Fibroblast of lung (primary cell): ENCODE data around the gene TNFSF15. TPM values are rescaled to one million over a fixed set of nuclear protein-coding genes. Genes with fewer than 3 reads are reported as not detected.

Experiments used
- DNase-seq, 2 donors: peaks; one replicate each; pipeline versions ENCODE4 v3.0.0 to v3.0.0-alpha.2; 2010; ENCODE audit warnings: low read depth in 2 of 2
- H2AFZ ChIP-seq: 2 replicates; pipeline ENCODE4 v1.5.1; 2012; ENCODE audit warnings: low read length, control low read depth, inconsistent platforms
- H3K27ac ChIP-seq: 2 replicates; pipeline ENCODE4 v1.5.1; 2011; ENCODE audit warnings: low read length, control low read depth; ENCODE audit not compliant: insufficient read depth
- H3K27me3 ChIP-seq: 2 replicates; pipeline ENCODE4 v1.5.1; 2011; ENCODE audit warnings: mild to moderate bottlenecking, low read length; ENCODE audit not compliant: control insufficient read depth, insufficient read depth
- H3K36me3 ChIP-seq: 2 replicates; pipeline ENCODE4 v1.5.1; 2011; ENCODE audit warnings: low read length; ENCODE audit not compliant: control insufficient read depth, insufficient read depth
- H3K4me1 ChIP-seq: 2 replicates; pipeline ENCODE4 v1.5.1; 2011; ENCODE audit warnings: low read length; ENCODE audit not compliant: control insufficient read depth, insufficient read depth; ENCODE audit errors: extremely low read depth
- H3K4me2 ChIP-seq: 2 replicates; pipeline ENCODE4 v1.5.1; 2011; ENCODE audit warnings: low read length, control low read depth; ENCODE audit not compliant: insufficient read depth; ENCODE audit errors: extremely low read depth
- H3K4me3 ChIP-seq, 4 experiments: fragments of 200-600 bp in 1 of 4; sonication (generic) in 1 of 4; replicated peaks in 1 of 4; 2 replicates each; pipeline ENCODE4 v1.5.1; 2011 to 2016; ENCODE audit warnings: low read length in 4 of 4, low read depth in 3 of 4, mild to moderate bottlenecking in 3 of 4, control low read depth in 2 of 4, inconsistent platforms in 1 of 4, mixed read lengths in 1 of 4; ENCODE audit not compliant: insufficient read depth in 1 of 4; ENCODE audit errors: control extremely low read depth in 1 of 4
- H3K79me2 ChIP-seq: 2 replicates; pipeline ENCODE4 v1.5.1; 2012; ENCODE audit warnings: mild to moderate bottlenecking, low read length, inconsistent platforms; ENCODE audit not compliant: control insufficient read depth, insufficient read depth
- H3K9ac ChIP-seq: 2 replicates; pipeline ENCODE4 v1.5.1; 2011; ENCODE audit warnings: mild to moderate bottlenecking, low read length, control low read depth; ENCODE audit not compliant: insufficient read depth
- H3K9me3 ChIP-seq: 2 replicates; pipeline ENCODE4 v1.5.1; 2012; ENCODE audit warnings: low read depth, low read length; ENCODE audit not compliant: control insufficient read depth, insufficient read depth
- H4K20me1 ChIP-seq: 2 replicates; pipeline ENCODE4 v1.5.1; 2011; ENCODE audit warnings: low read length; ENCODE audit not compliant: control insufficient read depth, insufficient read depth; ENCODE audit errors: extremely low read depth
- EZH2 ChIP-seq: IDR thresholded peaks from 2 replicates; pipeline ENCODE4 v1.5.1; 2012; ENCODE audit warnings: low read length, control low read depth, mild to moderate bottlenecking; ENCODE audit errors: missing control alignments
- polyA plus RNA-seq, 2 donors: library from polyadenylated mRNA; depleted of rRNA in 1 of 2; stranded (reverse) in 1 of 2; unstranded in 1 of 2; fragments of >200 nt; gene quantifications; 2 replicates each; pipeline ENCODE4 v1.2.1, GENCODE V29; 2011 to 2012; ENCODE audit warnings: missing spikeins in 1 of 2
- total RNA-seq: library from RNA; depleted of rRNA; stranded (reverse); fragments of >200 nt; gene quantifications from 2 replicates; pipeline ENCODE4 v1.2.1, GENCODE V29; 2014
- TF ChIP-seq, protein P1 (sequence below), 2 donors: IDR thresholded peaks in 1 of 2; conservative IDR thresholded peaks in 1 of 2; 1 replicate in 1 of 2; 2 replicates in 1 of 2; pipeline ENCODE4 v1.5.1; 2011 to 2012; ENCODE audit warnings: low read length in 2 of 2, control low read depth in 1 of 2, inconsistent platforms in 1 of 2, low read depth in 1 of 2, mild to moderate bottlenecking in 1 of 2

TNFSF15 gene
- total and polyA plus RNA-seq, 2 donors (not counting 1 experiment from before 2014, with no cell fraction given): 0.33 to 0.76 TPM

DNA sequence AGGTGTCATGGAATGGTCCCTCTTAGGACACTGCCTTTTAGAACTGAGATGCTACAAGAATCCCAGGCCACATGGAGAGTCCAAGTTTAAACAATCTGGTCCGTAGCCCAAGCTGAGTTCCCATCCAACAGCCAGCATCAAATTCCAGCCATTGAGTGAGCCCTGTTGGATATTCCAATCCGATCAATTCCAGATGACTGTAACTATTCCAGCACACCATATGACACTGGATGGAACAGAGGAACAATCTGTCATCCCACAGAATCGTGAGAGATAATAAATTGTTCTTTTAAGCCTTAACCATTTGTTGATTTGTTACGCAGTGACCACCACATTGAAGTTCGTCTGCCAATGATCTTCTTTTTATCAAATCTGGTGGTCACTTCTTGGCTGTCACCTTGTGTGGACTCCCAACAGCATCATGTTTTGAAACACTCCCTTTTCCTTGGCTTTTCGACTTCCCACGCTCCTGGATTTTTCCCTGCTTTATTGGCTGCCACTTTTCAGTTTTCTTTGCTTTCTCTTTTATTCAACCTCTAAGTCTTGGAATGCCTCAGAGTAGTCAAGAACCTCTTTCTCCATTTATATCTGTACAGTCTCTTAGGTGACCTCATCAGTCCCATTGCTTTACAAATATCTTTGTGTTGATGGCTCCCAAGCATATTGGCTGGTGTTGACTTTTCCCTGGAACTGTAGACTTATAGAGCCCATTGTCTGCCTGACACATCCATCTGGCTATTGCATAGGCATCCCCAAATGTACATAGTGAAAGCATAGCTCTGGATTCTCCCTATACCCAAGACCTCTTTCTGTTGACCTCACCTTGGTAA, 46.1 kb downstream of the TNFSF15 start:
- Histone ChIP-seq H3K9ac (no peak overlapping the region), H3K36me3 (no peaks in the 10 kb centered on the region), H3K79me2 (no peaks in the 10 kb centered on the region), H3K4me1 (no peaks in the 10 kb centered on the region), H3K27ac (no peak overlapping the region), H3K27me3 (peaks cover 12% of the 10 kb centered on the region), H3K4me3 (no peak overlapping the region), H3K9me3 (no peaks in the 10 kb centered on the region), H2AFZ (no peak overlapping the region), H4K20me1 (no peaks in the 10 kb centered on the region), H3K4me2 (no peak overlapping the region)
- no peak for TF ChIP-seq EZH2
- TF ChIP-seq, protein P1, sequence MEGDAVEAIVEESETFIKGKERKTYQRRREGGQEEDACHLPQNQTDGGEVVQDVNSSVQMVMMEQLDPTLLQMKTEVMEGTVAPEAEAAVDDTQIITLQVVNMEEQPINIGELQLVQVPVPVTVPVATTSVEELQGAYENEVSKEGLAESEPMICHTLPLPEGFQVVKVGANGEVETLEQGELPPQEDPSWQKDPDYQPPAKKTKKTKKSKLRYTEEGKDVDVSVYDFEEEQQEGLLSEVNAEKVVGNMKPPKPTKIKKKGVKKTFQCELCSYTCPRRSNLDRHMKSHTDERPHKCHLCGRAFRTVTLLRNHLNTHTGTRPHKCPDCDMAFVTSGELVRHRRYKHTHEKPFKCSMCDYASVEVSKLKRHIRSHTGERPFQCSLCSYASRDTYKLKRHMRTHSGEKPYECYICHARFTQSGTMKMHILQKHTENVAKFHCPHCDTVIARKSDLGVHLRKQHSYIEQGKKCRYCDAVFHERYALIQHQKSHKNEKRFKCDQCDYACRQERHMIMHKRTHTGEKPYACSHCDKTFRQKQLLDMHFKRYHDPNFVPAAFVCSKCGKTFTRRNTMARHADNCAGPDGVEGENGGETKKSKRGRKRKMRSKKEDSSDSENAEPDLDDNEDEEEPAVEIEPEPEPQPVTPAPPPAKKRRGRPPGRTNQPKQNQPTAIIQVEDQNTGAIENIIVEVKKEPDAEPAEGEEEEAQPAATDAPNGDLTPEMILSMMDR (conservative IDR thresholded peaks at IDR 0.05 in 1 of 2, IDR thresholded peaks at IDR 0.05 in 1 of 2; ENCODE audit: low read depth in 1 of 2, low read length in 2 of 2): no peak
- no peak for DNase-seq

DNA sequence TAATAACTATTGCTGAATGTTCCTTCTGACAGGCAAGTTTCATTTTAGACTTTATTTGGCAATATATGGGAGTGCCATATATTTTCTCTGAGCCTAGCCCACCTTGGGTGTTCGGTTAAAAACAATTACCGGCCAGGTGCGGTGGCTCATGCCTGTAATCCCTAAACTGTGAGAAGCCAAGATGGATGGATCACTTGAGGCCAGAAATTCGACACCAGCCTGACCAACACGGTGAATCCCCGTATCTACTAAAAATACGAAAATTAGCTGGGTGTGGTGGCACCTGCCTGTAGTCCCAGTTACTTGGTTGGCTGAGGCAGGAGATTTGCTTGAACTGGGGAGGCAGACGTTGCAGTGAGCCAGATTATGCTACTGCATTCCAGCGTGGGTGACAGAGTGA, 47.9 kb downstream of the TNFSF15 start:
- no peak overlapping the region for H3K27ac ChIP-seq
- TF ChIP-seq, protein P1 (conservative IDR thresholded peaks at IDR 0.05 in 1 of 2, IDR thresholded peaks at IDR 0.05 in 1 of 2; ENCODE audit: low read depth in 1 of 2, low read length in 2 of 2): no peak
- no peak for TF ChIP-seq EZH2
- no peaks in the 10 kb centered on the region for H4K20me1 ChIP-seq
- H3K4me2 ChIP-seq: no peak overlapping the region
- no peaks in the 10 kb centered on the region for H3K4me1 ChIP-seq
- H3K79me2 ChIP-seq: no peaks in the 10 kb centered on the region
- H3K4me3 ChIP-seq: no peak overlapping the region
- no peak overlapping the region for H3K9ac ChIP-seq
- no peak overlapping the region for H2AFZ ChIP-seq
- peaks cover 12% of the 10 kb centered on the region for H3K27me3 ChIP-seq
- no peak for DNase-seq
- H3K36me3 ChIP-seq: no peaks in the 10 kb centered on the region
- H3K9me3 ChIP-seq: no peaks in the 10 kb centered on the region

DNA sequence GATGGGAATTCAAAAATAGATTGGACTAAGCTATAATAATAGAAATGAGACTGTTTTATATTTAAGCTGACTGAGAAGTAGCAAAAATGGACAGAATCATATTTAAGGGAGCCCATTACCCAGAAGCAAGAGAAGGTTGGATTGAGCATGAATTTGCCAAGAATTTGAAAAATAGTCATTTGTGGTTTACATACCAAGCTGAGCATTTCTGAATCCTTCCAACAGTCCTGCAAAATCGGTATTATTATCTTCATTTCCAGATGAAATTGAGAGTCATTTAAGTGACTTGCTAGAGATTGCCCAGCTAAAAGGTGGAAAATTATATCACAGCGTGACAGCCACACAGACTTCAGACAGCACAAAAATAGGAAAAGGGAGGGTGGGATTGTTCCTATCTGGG, 48.4 kb downstream of the TNFSF15 start:
- no peaks in the 10 kb centered on the region for H3K79me2 ChIP-seq
- H3K9me3 ChIP-seq: no peaks in the 10 kb centered on the region
- H3K27me3 ChIP-seq: peaks cover 12% of the 10 kb centered on the region
- no peaks in the 10 kb centered on the region for H4K20me1 ChIP-seq
- no peak overlapping the region for H3K4me2 ChIP-seq
- no peaks in the 10 kb centered on the region for H3K36me3 ChIP-seq
- no peak overlapping the region for H3K27ac ChIP-seq
- TF ChIP-seq EZH2: no peak
- TF ChIP-seq, protein P1 (conservative IDR thresholded peaks at IDR 0.05 in 1 of 2, IDR thresholded peaks at IDR 0.05 in 1 of 2; ENCODE audit: low read depth in 1 of 2, low read length in 2 of 2): no peak
- no peak overlapping the region for H2AFZ ChIP-seq
- no peak overlapping the region for H3K9ac ChIP-seq
- DNase-seq: peak in 1 of 2 donors; percentile 65
- no peak overlapping the region for H3K4me3 ChIP-seq
- H3K4me1 ChIP-seq: no peaks in the 10 kb centered on the region
